Tibial nerve (tissue), 4 donors: ENCODE measurements around the gene RTP5. TPM values are rescaled to one million over a fixed set of nuclear protein-coding genes. Genes with fewer than 3 reads are reported as not detected.
"Not testable (repeated sequence)": the region's sequence is repeated elsewhere in the genome, so short reads cannot be mapped to it uniquely, and the experiment has no call there.

ENCODE experiments used
- DNase-seq, 2 donors: peaks; one replicate each; pipeline ENCODE4 v3.0.0-alpha.2; 2019; ENCODE audit warnings: low spot score in 2 of 2
- H3K27ac ChIP-seq, 4 donors: fragments of 200-600 bp; sonication (generic) in 3 of 4; one replicate each; pipeline ENCODE4 v1.5.1; 2017 to 2019; ENCODE audit warnings: mild to moderate bottlenecking in 1 of 4
- H3K27me3 ChIP-seq, 2 donors: fragments of 200-600 bp; sonication (generic) in 1 of 2; one replicate each; pipeline versions ENCODE4 v1.5.1 to v1.6.0; 2017 to 2019
- H3K36me3 ChIP-seq, 3 donors: fragments of 200-600 bp; sonication (generic); one replicate each; pipeline ENCODE4 v1.5.1; 2018 to 2019
- H3K4me1 ChIP-seq, 4 donors: fragments of 200-600 bp; sonication (generic) in 3 of 4; one replicate each; pipeline ENCODE4 v1.5.1; 2017 to 2019
- H3K4me3 ChIP-seq, 4 donors: fragments of 200-600 bp; sonication (generic) in 3 of 4; one replicate each; pipeline ENCODE4 v1.5.1; 2017 to 2019; ENCODE audit warnings: mild to moderate bottlenecking in 1 of 4, moderate library complexity in 1 of 4
- H3K9me3 ChIP-seq, 4 donors: fragments of 200-600 bp; sonication (generic) in 3 of 4; one replicate each; pipeline ENCODE4 v1.5.1; 2017 to 2019
- CTCF ChIP-seq, 5 experiments: fragments of 200-600 bp in 3 of 5; fragments of 450-650 bp in 2 of 5; sonication (generic) in 3 of 5; IDR thresholded peaks; one replicate each; pipeline ENCODE4 v1.5.1; 2016 to 2019; ENCODE audit warnings: antibody characterized with exemption in 5 of 5, mild to moderate bottlenecking in 3 of 5, moderate library complexity in 2 of 5
- EP300 ChIP-seq, 2 donors: sonication (generic); formaldehyde crosslinking; IDR thresholded peaks; one replicate each; pipeline ENCODE4 v1.6.1; 2017; ENCODE audit warnings: antibody characterized with exemption in 2 of 2, mild to moderate bottlenecking in 1 of 2
- POLR2A ChIP-seq, 2 donors: fragments of 450-650 bp; IDR thresholded peaks; one replicate each; pipeline ENCODE4 v1.6.1; 2017; ENCODE audit warnings: antibody characterized with exemption in 2 of 2, mild to moderate bottlenecking in 2 of 2, moderate library complexity in 2 of 2
- WGBS, 2 donors: methylation state at CpG; one replicate each; pipeline ENCODE4 v1.1.5; 2018; 5-methylcytosine and 5-hydroxymethylcytosine counted together
- total RNA-seq, 4 donors: library from RNA; depleted of rRNA; stranded (reverse); fragments of >200 nt; gene quantifications; one replicate each; pipeline ENCODE4 v1.1.0, GENCODE V29; 2016

The RTP5 gene
- total RNA-seq, 4 donors from 2014 or later, result not detected

- WGBS, 2 donors, result 84 to 92% methylated on average over 24 to 27 of the region's 29 CpGs
- H3K36me3 ChIP-seq, result no peaks in the 10 kb centered on the region
Observed at GRCh38 chr2:241904791-241905710, 35.5 kb downstream of the RTP5 start.

GRCh38 chr2:241905716-241906377 lies 36.3 kb downstream of the RTP5 start:
- TF ChIP-seq CTCF (IDR thresholded peaks at IDR 0.05) (no peak), EP300 (IDR thresholded peaks at IDR 0.05) (no peak), POLR2A (IDR thresholded peaks at IDR 0.05) (no peak)
- no peaks in the 10 kb centered on the region for H3K27me3 ChIP-seq
- H3K27ac ChIP-seq, result no peak overlapping the region
- H3K4me1 ChIP-seq, result no peaks in the 10 kb centered on the region
- WGBS, 2 donors, result 80 to 82% methylated on average over 14 of the region's 14 CpGs
- H3K9me3 ChIP-seq, result no peaks in the 10 kb centered on the region
- H3K36me3 ChIP-seq, result no peaks in the 10 kb centered on the region
- no peak for DNase-seq
- H3K4me3 ChIP-seq, result no peak overlapping the region

More at GRCh38 chr2:241904791-241905710, 35.5 kb downstream of the RTP5 start:
- DNase-seq, result no peak
- TF ChIP-seq CTCF (IDR thresholded peaks at IDR 0.05), result no peak
- no peak for TF ChIP-seq EP300 (IDR thresholded peaks at IDR 0.05)
- TF ChIP-seq POLR2A (IDR thresholded peaks at IDR 0.05), result no peak
- H3K4me3 ChIP-seq, result no peak overlapping the region
- no peak overlapping the region for H3K27ac ChIP-seq
- H3K9me3 ChIP-seq, result no peaks in the 10 kb centered on the region
- H3K4me1 ChIP-seq, result peaks cover 0 to under 1% (median 0%) of the 10 kb centered on the region in 4 donors
- no peaks in the 10 kb centered on the region for H3K27me3 ChIP-seq

- H3K27ac ChIP-seq, H3K36me3 ChIP-seq, H3K9me3 ChIP-seq, H3K27me3 ChIP-seq, DNase-seq, H3K4me1 ChIP-seq, H3K4me3 ChIP-seq: not testable (repeated sequence)
- WGBS, 2 donors, result 67 to 89% methylated on average over 5 of the region's 5 CpGs
Observed at GRCh38 chr2:241906378-241906770, 36.8 kb downstream of the RTP5 start.

- Histone ChIP-seq H3K27ac (no peak overlapping the region), H3K9me3 (peaks cover 0 to 7% (median 0%) of the 10 kb centered on the region in 4 donors), H3K36me3 (no peaks in the 10 kb centered on the region), H3K27me3 (no peaks in the 10 kb centered on the region), H3K4me1 (no peaks in the 10 kb centered on the region), H3K4me3 (no peak overlapping the region)
- no peak for DNase-seq
- TF ChIP-seq POLR2A (IDR thresholded peaks at IDR 0.05), result no peak
- no peak for TF ChIP-seq EP300 (IDR thresholded peaks at IDR 0.05)
- TF ChIP-seq CTCF (IDR thresholded peaks at IDR 0.05), result no peak
- 80 to 84% methylated on average over 18 of the region's 18 CpGs for WGBS, 2 donors
Observed at GRCh38 chr2:241906826-241907570, 37.5 kb downstream of the RTP5 start.

GRCh38 chr2:241907831-241908230 lies 38.3 kb downstream of the RTP5 start:
- H3K27ac ChIP-seq, H3K27me3 ChIP-seq, H3K4me3 ChIP-seq, DNase-seq, H3K36me3 ChIP-seq, H3K4me1 ChIP-seq: not testable (repeated sequence)
- WGBS, 2 donors, result 93 to 94% methylated on average over 7 of the region's 7 CpGs
- peaks cover 0 to 14% (median 0%) of the 10 kb centered on the region in 4 donors for H3K9me3 ChIP-seq
